RCC 7860 (cell line): Measurements from ENCODE around the gene AP4E1.
"Not testable (repeated sequence)": the region's sequence is repeated elsewhere in the genome, so short reads cannot be mapped to it uniquely, and the experiment has no call there.

Source experiments
- DNase-seq: peaks from one replicate; pipeline ENCODE4 v3.0.0-alpha.2; 2015; ENCODE audit warnings: low spot score
- FAIRE-seq: peaks from 2 replicates; lab custom pipeline; 2012; peaks lifted over from hg19 to GRCh38; lab: Jason Lieb, UNC

Gene AP4E1

GRCh38 chr15:50908209-50909009 is at the start of gene AP4E1:
Gene AP4E1, plus strand, starts transcription at chr15:50908683. Its CDS starts 96 bp downstream, at chr15:50908779.
- FAIRE-seq (no peak), DNase-seq (peak; percentile 78)

DNA sequence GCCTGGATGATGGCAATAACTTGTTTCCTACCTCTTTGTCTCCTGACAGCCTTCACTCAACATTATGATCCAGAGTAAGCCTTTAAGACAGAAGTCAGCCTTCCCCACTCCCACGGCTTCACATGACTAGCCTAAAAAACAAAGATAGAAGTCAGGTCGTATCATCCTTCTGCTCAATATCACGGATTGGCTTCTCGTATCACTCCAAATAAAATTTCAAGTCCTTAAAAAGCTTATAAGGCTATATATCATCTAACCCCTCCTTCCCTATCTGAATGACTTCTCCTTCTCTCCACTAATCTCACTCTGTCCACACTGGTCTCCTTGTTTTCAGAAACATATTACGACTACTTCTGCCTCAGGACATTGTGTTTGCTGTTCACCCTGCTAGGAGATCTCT is 47.7 kb upstream of the AP4E1 start:
- no peak for DNase-seq
- FAIRE-seq: no peak

DNA sequence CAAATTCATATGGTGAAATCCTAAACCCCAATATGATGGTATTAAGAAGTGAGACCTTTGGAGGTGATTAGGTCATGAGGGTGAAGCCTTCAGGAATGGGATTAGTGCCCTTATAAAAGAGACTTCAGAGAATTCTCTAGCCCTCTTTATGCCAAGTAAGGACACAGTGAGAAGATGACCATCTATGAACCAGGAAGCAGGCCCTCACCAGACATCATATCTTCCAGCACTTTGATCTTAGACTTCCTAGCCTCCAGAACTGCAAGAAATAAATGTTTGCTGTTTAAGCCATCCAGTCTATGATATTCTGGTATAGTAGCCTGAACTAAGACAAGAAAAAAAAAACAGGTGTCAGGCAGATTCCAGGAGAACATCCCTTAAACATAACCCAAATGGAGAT is 45.9 kb upstream of the AP4E1 start:
- FAIRE-seq (no peak), DNase-seq (no peak)

DNA sequence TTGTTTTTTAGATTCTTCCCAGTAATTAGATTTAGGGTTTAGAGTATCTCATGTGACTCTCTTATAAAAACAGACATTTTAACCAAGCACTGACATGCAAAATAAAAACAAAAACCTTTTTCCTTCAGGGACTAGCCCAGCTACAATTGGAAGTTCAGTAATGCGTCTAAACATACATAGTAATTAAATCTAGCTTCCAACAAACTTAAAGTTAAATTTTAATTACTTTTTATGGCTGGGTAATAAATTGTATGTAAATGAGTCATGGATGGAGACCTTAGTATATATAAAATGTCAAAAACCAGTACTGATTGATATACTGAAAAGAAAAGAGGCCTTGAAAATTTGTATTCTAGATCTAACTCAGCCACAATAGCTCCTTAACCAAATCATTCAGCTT is 43.6 kb upstream of the AP4E1 start:
- no peak for DNase-seq
- no peak for FAIRE-seq

DNA sequence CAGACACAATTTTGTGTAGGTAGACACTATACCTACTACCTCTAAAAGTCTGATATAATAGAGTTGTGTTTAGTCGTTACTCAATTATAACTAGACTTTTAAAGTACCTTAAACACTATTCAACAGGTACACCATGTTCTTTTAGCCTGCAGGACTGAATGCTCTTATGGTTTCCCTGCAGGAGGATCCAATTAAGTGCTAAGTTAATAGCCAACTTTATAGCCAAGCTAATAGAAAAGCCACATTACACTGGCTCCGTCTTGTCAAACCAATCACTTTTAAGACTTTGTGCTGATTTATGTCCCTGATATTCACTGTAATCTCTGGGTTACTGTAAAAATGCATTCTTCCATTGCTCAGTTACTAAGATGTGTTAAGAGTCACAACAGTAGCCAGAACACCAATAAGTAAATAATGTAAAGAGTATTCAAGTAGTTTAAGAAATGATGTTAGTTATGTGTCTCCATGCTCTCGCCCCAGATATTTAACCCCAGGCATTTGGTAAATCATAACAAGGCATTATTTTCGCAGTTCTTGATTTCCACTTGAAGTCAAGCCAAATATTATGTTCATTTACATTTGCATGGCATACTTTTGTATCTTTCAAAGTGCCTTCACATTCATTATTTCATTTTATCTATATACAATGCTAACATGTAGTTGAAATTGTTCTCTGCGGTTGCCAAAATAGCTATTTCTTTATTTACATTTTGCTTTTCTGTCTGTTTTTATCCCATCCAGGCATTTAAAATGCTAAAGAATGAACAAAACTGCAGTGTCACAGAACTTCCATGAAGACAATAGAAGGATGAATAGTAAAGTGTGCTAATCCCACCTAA is 42.7 kb upstream of the AP4E1 start:
- FAIRE-seq (no peak), DNase-seq (no peak)

DNA sequence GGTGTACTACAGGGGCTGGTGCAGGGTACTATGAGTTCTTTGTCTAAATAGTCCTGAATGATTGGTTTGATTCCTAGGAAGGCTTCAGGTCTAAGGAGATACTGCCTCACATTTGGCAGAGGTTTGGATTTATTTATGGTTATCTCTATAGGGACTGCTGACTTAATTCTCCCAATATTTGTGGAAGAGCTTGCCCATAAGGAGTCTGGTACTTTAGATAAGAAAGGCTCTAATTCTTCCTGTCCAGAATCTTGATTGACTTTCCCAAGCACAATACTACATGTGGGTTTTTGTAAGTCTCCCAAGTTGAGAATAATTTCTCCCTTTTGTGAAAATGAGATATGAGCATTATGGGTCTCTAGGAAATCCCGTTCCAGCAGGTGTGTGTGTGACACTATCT is 36.7 kb upstream of the AP4E1 start:
- DNase-seq: no peak
- FAIRE-seq: no peak

DNA sequence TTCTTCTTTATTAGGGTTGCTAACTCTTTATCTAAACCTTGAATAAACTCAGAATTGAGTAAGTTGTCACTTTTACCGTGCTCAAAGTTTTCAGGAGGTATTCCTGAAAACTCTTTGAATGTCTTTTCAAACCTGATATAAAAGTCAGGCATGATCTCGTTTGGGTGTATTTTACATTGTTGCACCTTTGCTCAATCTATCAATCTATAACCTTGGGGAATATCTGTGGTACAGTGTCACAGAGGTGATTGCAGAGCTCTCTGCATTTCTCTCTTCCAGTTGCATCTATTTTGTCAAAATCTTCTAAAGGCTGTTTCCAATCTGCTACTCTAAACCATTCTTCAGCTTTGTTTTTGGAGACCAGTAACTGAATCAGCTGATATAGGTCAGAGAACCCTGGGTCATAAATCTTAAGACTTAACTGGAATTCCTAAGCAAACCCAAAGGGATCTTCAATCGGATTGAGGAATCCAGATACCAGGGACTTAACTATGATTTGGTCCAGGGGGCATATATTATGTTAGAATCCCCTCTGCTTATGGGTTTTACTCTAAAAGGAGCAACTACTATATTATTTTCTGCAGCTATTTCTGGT is 35.6 kb upstream of the AP4E1 start:
- DNase-seq (no peak), FAIRE-seq (no peak)

DNA sequence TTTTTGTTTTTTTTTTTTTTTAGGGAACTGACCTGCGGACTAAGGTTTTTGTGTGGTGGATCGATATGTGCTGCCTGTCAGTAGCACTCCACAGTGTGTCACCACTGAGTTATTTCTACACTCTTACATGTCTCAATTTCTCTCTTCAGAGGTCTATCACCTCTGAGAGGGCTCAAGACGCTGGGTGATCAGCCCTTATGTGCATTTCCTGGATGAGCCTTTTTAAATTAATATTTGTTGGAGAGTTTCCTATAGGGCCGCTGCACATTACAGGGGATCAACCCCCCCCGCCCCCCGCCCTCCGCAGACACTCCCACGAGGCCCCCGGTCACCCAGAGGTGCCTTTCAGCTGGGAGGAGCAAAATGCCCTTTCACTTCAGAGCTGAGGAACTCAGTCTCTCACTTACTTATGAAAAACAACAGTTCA is 34.5 kb upstream of the AP4E1 start:
- no peak for FAIRE-seq
- DNase-seq: no peak

- not testable (repeated sequence) for DNase-seq, FAIRE-seq
Measured at GRCh38 chr15:50875238-50875637, 33.2 kb upstream of the AP4E1 start.

DNA sequence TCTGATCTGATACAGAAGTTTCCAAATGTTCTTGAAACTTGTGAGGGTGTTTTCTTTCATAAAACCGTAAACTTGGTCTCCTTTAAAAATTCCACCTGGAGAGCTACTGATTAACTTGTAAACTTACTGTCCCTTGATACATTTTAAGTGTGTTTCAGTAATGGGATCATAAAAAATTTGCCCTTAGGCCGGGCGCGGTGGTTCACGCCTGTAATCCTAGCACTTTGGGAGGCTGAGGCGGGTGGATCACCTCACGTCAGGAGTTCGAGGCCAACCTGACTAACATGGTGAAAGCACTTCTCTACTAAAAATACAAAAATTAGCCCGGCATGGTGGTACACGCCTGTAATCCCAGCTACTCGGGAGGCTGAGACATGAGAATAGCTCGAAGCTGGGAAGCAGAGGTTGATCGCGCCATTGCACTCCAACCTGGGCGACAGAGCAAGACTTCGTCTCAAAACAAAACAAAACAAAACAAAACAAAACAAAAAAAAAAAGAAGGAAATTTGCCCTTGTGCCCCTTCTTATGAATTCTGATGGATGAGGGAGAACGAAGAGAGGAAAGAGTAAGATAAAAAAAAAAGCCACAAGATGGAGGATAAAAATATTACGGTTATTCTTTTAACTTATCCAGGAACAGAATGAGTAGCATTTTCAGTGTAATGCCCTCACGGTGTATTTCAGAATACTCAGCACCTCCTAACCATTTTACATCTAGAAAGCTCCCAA is 32.1 kb upstream of the AP4E1 start:
- DNase-seq (no peak), FAIRE-seq (no peak)

DNA sequence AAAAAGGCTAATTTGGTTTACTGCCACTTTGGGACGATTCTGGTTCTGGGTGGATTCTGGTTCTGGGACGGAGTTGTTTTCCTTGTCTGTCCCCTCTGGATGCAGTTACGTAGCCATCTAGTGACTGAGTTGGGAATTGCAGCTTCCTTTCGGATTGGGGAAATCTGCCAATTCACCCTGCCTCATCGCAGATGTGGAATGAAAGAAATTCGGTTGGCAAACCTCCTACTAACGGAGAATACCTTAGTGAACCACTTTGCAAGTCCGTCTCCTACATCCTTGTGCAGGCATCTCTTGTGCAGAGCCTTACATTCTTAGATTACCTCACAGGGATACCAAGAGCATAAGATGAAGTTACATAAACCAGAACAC is 31.5 kb upstream of the AP4E1 start:
- FAIRE-seq (peak; percentile 57), DNase-seq (peak; percentile 77)

DNA sequence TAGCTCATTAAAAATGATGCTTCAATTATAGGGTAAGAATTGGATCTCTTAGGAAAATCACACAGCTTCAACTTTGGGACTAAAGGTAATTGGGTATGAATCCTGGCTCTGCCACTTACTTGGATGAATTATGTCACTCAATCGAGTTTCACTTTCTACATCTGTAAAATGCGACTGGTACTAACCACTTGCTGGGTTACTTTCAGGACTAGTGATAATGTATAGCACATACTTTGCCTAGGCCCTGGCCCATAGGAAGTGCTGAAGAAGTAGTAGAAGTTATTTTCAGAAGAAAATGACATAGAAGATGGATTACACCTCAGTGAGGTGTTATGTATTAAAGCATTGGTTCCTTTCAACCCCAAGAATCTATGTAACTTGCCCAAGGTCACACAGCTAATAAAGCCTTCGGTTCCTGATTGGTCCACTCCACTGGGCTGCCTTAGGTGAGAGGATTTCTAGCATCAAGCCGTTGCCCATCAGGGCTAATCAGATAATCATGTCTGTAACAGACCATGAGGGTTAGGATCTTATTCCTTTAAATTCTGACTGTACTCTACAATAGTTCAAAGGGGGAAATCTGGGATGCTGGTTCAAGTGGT is 29.4 kb upstream of the AP4E1 start:
- no peak for DNase-seq
- FAIRE-seq: no peak

GRCh38 chr15:50880206-50880605 is 28.3 kb upstream of the AP4E1 start:
- no peak for FAIRE-seq
- DNase-seq: no peak

DNA sequence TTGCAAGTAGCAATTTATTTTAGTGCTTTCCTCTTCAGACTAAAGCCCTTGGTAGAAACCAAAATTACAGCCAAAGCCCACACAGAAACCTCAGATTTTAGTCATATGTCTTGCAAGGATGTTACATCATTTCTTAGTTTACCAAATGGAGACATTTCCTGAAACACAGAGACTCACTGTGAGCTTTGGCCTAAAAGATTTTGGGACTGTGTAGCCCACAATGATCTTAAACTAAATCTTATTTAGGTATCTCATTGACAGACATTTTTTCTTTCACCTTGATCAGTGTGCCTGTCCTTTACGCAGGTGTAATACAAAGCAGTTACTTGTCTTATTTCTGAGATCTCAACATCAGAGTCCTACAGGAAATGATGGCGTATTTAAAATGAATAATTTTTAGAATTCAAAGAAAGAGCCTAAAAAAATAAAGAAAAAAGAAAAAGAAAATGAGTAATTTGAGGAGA is 27.8 kb upstream of the AP4E1 start:
- no peak for FAIRE-seq
- DNase-seq: no peak

- FAIRE-seq (no peak), DNase-seq (no peak)
Measured at GRCh38 chr15:50881121-50882048, 27.1 kb upstream of the AP4E1 start.

DNA sequence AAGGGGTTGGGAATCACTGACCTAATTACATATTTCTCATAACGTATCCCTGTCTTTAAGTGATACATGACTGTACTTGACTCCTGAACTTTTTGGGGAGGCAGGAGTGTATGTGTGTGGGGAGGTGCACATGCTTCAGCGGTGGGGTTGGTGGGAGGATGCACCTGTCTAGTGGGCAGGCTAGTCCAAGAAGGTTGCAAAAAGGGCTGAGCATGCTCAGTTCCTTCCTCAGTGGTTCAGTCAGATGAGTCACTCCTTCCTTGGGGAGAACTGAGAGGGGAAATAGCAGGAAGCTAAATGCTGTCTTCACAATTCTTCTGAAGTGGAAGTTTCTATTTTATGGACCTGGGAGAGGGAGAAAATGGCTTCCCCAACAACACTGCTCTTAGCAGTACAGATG is 24.6 kb upstream of the AP4E1 start:
- FAIRE-seq: peak; percentile 54
- peak; percentile 60 for DNase-seq

GRCh38 chr15:50884540-50884939 is 23.9 kb upstream of the AP4E1 start:
- FAIRE-seq (peak; percentile 46), DNase-seq (peak; percentile 53)

DNA sequence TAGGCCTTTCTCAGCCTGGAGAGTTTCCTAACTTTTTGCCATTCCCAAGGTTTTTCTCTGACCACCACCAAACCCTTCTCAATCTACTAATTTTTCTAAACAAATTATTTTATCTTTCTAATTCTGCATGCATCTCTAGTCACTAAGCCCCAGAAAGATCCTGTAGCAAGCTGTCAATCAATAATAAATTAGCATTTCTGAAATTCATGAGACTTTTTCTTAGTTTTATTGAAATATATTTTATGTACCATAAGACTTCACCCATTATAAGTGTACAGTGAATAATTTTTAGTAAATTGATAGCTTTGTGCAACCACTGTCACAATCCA is 22.4 kb upstream of the AP4E1 start:
- no peak for DNase-seq
- no peak for FAIRE-seq

- FAIRE-seq: no peak
Measured at GRCh38 chr15:50886611-50887345, 21.7 kb upstream of the AP4E1 start.

More at GRCh38 chr15:50886611-50887345, 21.7 kb upstream of the AP4E1 start:
- no peak for DNase-seq
